SK-N-MC (cell line): ENCODE data around the gene HIC1.

ENCODE experiments used
- EZH2 ChIP-seq: fragments of 200-600 bp; sonication (generic); IDR thresholded peaks from one replicate; pipeline ENCODE4 v1.6.1; 2017; ENCODE audit warnings: antibody characterized with exemption
- POLR2AphosphoS5 ChIP-seq: IDR thresholded peaks from 2 replicates; pipeline ENCODE4 v1.6.1; 2012; ENCODE audit warnings: mild to moderate bottlenecking, low read depth, low read length, borderline replicate concordance

GRCh38 chr17:2086306-2086705 is 31.4 kb downstream of the HIC1 start:
- TF ChIP-seq POLR2AphosphoS5 (no peak), EZH2 (no peak)
